A673 (cell line): Measurements from ENCODE around the gene SDCBP2. TPM values are rescaled to one million over a fixed set of nuclear protein-coding genes. Genes with fewer than 3 reads are reported as not detected.

Experiments used
- BruUV-seq: library from RNA; stranded (reverse); fragments of 400-500 nt; replicated peaks from 2 replicates; lab custom pipeline; 2021; lab: Mats Ljungman, UMichigan
- CTCF ChIA-PET: fragments of 300-600 bp; sonication (Branson Sonifier 250); formaldehyde crosslinking; loops from one replicate; lab custom pipeline; 2022; ENCODE audit warnings: antibody characterized with exemption; lab: Charles Lee
- POLR2A ChIA-PET: fragments of 300-600 bp; sonication (Branson Sonifier 250); formaldehyde crosslinking; loops from one replicate; lab custom pipeline; 2022; ENCODE audit warnings: antibody characterized with exemption; ENCODE audit not compliant: low non-redundant PET; lab: Charles Lee
- DNase-seq: peaks from one replicate; pipeline ENCODE4 v3.0.0-alpha.2; 2015; ENCODE audit warnings: low spot score
- H3K27ac ChIP-seq: fragments of 200-600 bp; sonication (generic); 2 replicates; pipeline ENCODE4 v1.5.1; 2016; ENCODE audit warnings: mixed run types, low read depth, mild to moderate bottlenecking, mixed read lengths, antibody characterized with exemption, low read length; ENCODE audit not compliant: poor library complexity, severe bottlenecking
- H3K27me3 ChIP-seq: fragments of 200-600 bp; sonication (generic); replicated peaks from 2 replicates; pipeline ENCODE4 v1.6.1; 2017; ENCODE audit warnings: mixed run types, low read depth, mild to moderate bottlenecking, mixed read lengths, antibody characterized with exemption, low read length; ENCODE audit not compliant: insufficient read depth, poor library complexity
- H3K36me3 ChIP-seq: fragments of 200-600 bp; sonication (generic); 2 replicates; pipeline ENCODE4 v1.6.1; 2016; ENCODE audit warnings: mixed run types, mild to moderate bottlenecking, mixed read lengths, antibody characterized with exemption, low read length; ENCODE audit not compliant: insufficient read depth, poor library complexity, severe bottlenecking
- H3K4me1 ChIP-seq: fragments of 200-600 bp; sonication (generic); 2 replicates; pipeline ENCODE4 v1.6.1; 2017; ENCODE audit warnings: mixed run types, mild to moderate bottlenecking, mixed read lengths, antibody characterized with exemption, low read length; ENCODE audit not compliant: insufficient read depth, poor library complexity, severe bottlenecking
- H3K4me3 ChIP-seq: fragments of 200-600 bp; sonication (generic); 2 replicates; pipeline ENCODE4 v1.5.1; 2016; ENCODE audit warnings: low read depth, mixed run types, mild to moderate bottlenecking, mixed read lengths, low read length; ENCODE audit not compliant: poor library complexity, severe bottlenecking
- H3K9me3 ChIP-seq: fragments of 200-600 bp; sonication (generic); 2 replicates; pipeline ENCODE4 v1.6.1; 2016; ENCODE audit warnings: mixed run types, low read depth, mild to moderate bottlenecking, mixed read lengths, antibody characterized with exemption, low read length; ENCODE audit not compliant: poor library complexity, severe bottlenecking
- EZH2 ChIP-seq: fragments of 200-600 bp; sonication (generic); IDR thresholded peaks from 2 replicates; pipeline ENCODE4 v1.6.1; 2017; ENCODE audit warnings: borderline replicate concordance, low read depth, mild to moderate bottlenecking, mixed read lengths, antibody characterized with exemption, low read length; ENCODE audit not compliant: poor library complexity, severe bottlenecking
- intact Hi-C: fragments of 100-400 bp; cut with micrococcal nuclease; formaldehyde crosslinking; loops from one replicate; pipeline ENCODE4 v1.10.0; 2022; ENCODE audit not compliant: unreplicated experiment
- total RNA-seq: library from RNA; stranded (reverse); gene quantifications from 2 replicates; pipeline ENCODE4 v1.2.3, GENCODE V29; 2021
- TF ChIP-seq, protein P1 (sequence below): fragments of 300-800, 200-600 bp; sonication (generic); conservative IDR thresholded peaks from 2 replicates; pipeline ENCODE4 v1.5.1; 2017; ENCODE audit warnings: low read depth, mild to moderate bottlenecking, antibody characterized with exemption, low read length, moderate library complexity, mixed read lengths

SDCBP2 gene
- total RNA-seq, 1 experiment from 2014 or later: 3.5 TPM

DNA sequence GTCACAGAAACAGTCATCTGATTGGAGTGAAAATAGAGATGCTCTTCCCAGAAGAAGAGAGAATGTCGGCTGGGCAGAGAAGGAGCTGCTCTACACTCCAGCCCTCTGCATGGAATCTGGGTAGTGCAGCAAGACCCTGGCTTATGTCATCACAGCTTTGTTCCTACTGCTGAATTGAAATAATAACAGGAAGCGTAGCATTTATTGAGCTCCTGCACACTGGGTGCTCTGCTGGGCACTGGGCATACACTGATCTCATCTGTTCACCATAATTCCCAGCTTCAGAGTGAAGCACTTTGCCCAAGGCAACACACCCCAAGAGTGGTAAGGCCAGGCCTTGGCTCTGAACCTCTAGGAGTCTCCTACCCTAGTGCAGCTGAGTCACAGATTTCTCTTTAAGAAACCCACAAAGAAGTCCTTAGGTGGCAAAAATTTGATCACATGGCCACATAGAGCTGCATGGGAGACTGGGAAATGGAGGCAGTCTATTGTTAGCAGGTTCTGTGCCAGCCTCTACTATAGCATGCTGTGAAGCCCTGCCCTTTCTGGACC is 3.9 kb upstream of the SDCBP2 start:
- no peak for DNase-seq
- intact Hi-C loops: no loop called here
- TF ChIP-seq, protein P1, sequence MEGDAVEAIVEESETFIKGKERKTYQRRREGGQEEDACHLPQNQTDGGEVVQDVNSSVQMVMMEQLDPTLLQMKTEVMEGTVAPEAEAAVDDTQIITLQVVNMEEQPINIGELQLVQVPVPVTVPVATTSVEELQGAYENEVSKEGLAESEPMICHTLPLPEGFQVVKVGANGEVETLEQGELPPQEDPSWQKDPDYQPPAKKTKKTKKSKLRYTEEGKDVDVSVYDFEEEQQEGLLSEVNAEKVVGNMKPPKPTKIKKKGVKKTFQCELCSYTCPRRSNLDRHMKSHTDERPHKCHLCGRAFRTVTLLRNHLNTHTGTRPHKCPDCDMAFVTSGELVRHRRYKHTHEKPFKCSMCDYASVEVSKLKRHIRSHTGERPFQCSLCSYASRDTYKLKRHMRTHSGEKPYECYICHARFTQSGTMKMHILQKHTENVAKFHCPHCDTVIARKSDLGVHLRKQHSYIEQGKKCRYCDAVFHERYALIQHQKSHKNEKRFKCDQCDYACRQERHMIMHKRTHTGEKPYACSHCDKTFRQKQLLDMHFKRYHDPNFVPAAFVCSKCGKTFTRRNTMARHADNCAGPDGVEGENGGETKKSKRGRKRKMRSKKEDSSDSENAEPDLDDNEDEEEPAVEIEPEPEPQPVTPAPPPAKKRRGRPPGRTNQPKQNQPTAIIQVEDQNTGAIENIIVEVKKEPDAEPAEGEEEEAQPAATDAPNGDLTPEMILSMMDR: no peak
- TF ChIP-seq EZH2: no peak
- peaks cover 16% of the 10 kb centered on the region for H3K4me1 ChIP-seq
- no peak overlapping the region for H3K4me3 ChIP-seq
- H3K27me3 ChIP-seq: no peaks in the 10 kb centered on the region
- POLR2A ChIA-PET: no interaction called here
- H3K27ac ChIP-seq: no peak overlapping the region
- peaks cover 12% of the 10 kb centered on the region for H3K36me3 ChIP-seq
- no TSS peak for BruUV-seq
- H3K9me3 ChIP-seq: no peaks in the 10 kb centered on the region
- CTCF ChIA-PET: interaction anchor here (0.5 kb wide), 1 partner anchor 21 kb away, joined by 7 read pairs; no protein-coding TSS in a partner anchor

DNA sequence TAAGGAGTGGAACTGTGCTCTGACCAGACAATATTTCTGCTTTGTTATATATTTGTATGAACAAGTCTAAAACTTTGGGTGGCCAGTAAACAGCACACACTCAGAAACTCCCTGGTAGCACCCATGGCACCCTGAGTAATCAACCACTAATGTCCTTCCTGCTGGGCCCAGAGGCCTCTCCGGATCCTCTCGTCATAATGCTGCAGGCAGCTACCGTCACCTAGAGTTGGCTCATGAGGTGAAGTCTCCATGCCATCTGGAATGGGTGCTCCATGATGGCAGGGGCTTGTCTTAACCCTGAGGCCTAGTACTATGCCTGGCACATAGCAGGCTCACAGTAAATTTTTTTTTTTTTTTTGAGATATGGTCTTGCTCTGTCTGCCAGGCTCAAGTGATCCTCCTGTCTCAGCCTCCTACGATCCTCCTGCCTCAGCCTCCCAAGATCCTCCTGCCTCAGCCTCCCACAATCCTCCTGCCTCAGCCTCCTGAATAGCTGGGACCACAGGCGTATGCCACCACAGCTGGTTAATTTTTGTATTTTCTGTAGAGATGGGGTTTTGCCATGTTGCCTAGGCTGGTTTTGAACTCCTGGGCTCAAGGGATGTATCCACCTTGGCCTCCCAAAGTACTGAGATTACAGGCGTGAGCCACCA is 3.0 kb upstream of the SDCBP2 start:
- ChIA-PET CTCF (no interaction called here), POLR2A (no interaction called here)
- Histone ChIP-seq H3K27me3 (no peaks in the 10 kb centered on the region), H3K4me1 (peaks cover 16% of the 10 kb centered on the region), H3K9me3 (no peaks in the 10 kb centered on the region), H3K36me3 (peaks cover 12% of the 10 kb centered on the region), H3K4me3 (no peak overlapping the region), H3K27ac (no peak overlapping the region)
- BruUV-seq: no TSS peak
- DNase-seq: no peak
- intact Hi-C loops: no loop called here
- TF ChIP-seq EZH2: no peak
- TF ChIP-seq, protein P1: no peak

DNA sequence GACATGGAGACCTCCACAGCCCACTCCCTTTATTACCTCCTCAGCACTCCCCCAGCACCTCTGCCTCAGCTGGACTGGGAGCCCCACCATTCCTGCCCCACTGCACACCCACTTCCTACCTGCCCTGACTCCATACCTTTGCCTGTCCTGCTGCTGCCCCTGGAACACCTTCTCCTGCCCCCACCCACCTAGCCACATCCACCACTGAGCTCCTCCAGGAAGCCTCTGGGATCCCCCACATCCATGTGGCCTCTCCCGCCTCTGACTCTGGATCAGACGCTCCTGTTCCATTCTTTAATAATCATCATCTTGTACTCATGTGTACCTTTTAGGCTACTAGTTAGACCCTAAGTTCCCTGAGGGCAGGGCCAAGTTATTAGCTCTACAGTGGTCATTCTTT is 2.2 kb upstream of the SDCBP2 start:
- POLR2A ChIA-PET: no interaction called here
- Histone ChIP-seq H3K9me3 (no peaks in the 10 kb centered on the region), H3K27ac (no peak overlapping the region), H3K27me3 (no peaks in the 10 kb centered on the region), H3K4me1 (peaks cover 20% of the 10 kb centered on the region), H3K4me3 (no peak overlapping the region), H3K36me3 (peaks cover 16% of the 10 kb centered on the region)
- TF ChIP-seq, protein P1: no peak
- TF ChIP-seq EZH2: no peak
- no peak for DNase-seq
- intact Hi-C loops: no loop called here
- CTCF ChIA-PET: no interaction called here
- BruUV-seq: no TSS peak
